NT2/D1 (cell line): ENCODE data around the gene UBE2G1.

Experiments
- DNase-seq: peaks from one replicate; pipeline ENCODE4 v3.0.0-alpha.2; 2011; ENCODE audit warnings: low read depth, low spot score
- H3K27me3 ChIP-seq: 2 replicates; pipeline ENCODE4 v1.6.0; 2011; ENCODE audit warnings: mild to moderate bottlenecking; ENCODE audit not compliant: insufficient read length, insufficient read depth
- H3K36me3 ChIP-seq: 2 replicates; pipeline ENCODE4 v1.6.1; 2011; ENCODE audit warnings: mild to moderate bottlenecking, low read length, mixed read lengths; ENCODE audit not compliant: insufficient read depth, insufficient read length
- H3K4me1 ChIP-seq: 2 replicates; pipeline ENCODE4 v1.5.1; 2011; ENCODE audit not compliant: insufficient read depth, insufficient read length
- H3K4me3 ChIP-seq: 2 replicates; pipeline ENCODE4 v1.5.1; 2011; ENCODE audit warnings: low read depth; ENCODE audit not compliant: insufficient read length
- H3K9ac ChIP-seq: 2 replicates; pipeline ENCODE4 v1.6.0; 2011; ENCODE audit warnings: low read depth; ENCODE audit not compliant: insufficient read length
- H3K9me3 ChIP-seq: 2 replicates; pipeline ENCODE4 v1.5.1; 2011; ENCODE audit warnings: mild to moderate bottlenecking, low read length; ENCODE audit not compliant: insufficient read depth
- SUZ12 ChIP-seq: IDR thresholded peaks from 2 replicates; pipeline ENCODE4 v1.6.1; 2011; ENCODE audit not compliant: insufficient read length, insufficient read depth; ENCODE audit errors: extremely low read depth
- YY1 ChIP-seq: IDR thresholded peaks from 2 replicates; pipeline ENCODE4 v1.6.1; 2011; ENCODE audit not compliant: insufficient read length, insufficient read depth
- ZNF274 ChIP-seq: IDR thresholded peaks from 2 replicates; pipeline ENCODE4 v1.6.1; 2011; ENCODE audit warnings: mild to moderate bottlenecking, low read depth, low read length

UBE2G1 gene

GRCh38 chr17:4332296-4332970 is 34.0 kb downstream of the UBE2G1 start:
- Histone ChIP-seq H3K4me3 (no peak overlapping the region), H3K9me3 (no peaks in the 10 kb centered on the region), H3K27me3 (no peaks in the 10 kb centered on the region), H3K4me1 (peaks cover 4% of the 10 kb centered on the region), H3K36me3 (peaks cover 5% of the 10 kb centered on the region), H3K9ac (no peak overlapping the region)
- TF ChIP-seq SUZ12 (no peak), YY1 (no peak), ZNF274 (no peak)
- DNase-seq: no peak

- Histone ChIP-seq H3K9ac (no peak overlapping the region), H3K27me3 (no peaks in the 10 kb centered on the region), H3K4me3 (no peak overlapping the region), H3K36me3 (peaks cover 7% of the 10 kb centered on the region), H3K4me1 (peaks cover 4% of the 10 kb centered on the region), H3K9me3 (no peaks in the 10 kb centered on the region)
- no peak for DNase-seq
- TF ChIP-seq YY1: no peak
- TF ChIP-seq SUZ12: no peak
- TF ChIP-seq ZNF274: no peak
Observed at GRCh38 chr17:4331614-4332013, 34.9 kb downstream of the UBE2G1 start.

DNA sequence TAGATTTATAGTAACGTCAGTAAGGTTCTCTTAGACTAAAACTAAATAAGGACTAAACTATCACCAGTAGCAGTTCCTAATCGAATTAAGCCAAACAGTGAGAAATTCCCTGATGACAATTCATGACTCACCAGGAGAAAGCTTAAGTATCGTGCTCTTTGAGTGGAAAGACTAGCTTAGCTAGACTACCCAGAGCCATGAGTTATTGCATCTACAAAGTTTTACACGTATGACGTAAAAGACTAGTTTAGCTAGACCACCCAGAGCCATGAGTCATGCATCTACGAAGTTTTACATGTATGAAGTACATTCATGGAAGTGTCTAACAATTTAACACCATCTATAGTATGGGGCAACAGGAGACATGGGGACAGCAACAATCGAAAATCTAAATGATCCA is 36.6 kb downstream of the UBE2G1 start:
- Histone ChIP-seq H3K4me1 (peaks cover 4% of the 10 kb centered on the region), H3K4me3 (no peak overlapping the region), H3K9me3 (peaks cover 9% of the 10 kb centered on the region), H3K9ac (no peak overlapping the region), H3K36me3 (peaks cover 7% of the 10 kb centered on the region), H3K27me3 (no peaks in the 10 kb centered on the region)
- TF ChIP-seq ZNF274: no peak
- TF ChIP-seq SUZ12: no peak
- TF ChIP-seq YY1: no peak
- DNase-seq: no peak

GRCh38 chr17:4327606-4328005 is 38.9 kb downstream of the UBE2G1 start:
- Histone ChIP-seq H3K4me3 (no peak overlapping the region), H3K9ac (no peak overlapping the region), H3K27me3 (no peaks in the 10 kb centered on the region), H3K4me1 (peaks cover 4% of the 10 kb centered on the region), H3K9me3 (peaks cover 9% of the 10 kb centered on the region), H3K36me3 (peaks cover 9% of the 10 kb centered on the region)
- no peak for TF ChIP-seq YY1
- no peak for TF ChIP-seq ZNF274
- no peak for TF ChIP-seq SUZ12
- no peak for DNase-seq

- H3K27me3 ChIP-seq: no peaks in the 10 kb centered on the region
- no peaks in the 10 kb centered on the region for H3K4me1 ChIP-seq
- no peak for DNase-seq
- TF ChIP-seq SUZ12: no peak
- no peak for TF ChIP-seq ZNF274
- no peak for TF ChIP-seq YY1
- peaks cover 11% of the 10 kb centered on the region for H3K36me3 ChIP-seq
- peaks cover 9% of the 10 kb centered on the region for H3K9me3 ChIP-seq
- no peak overlapping the region for H3K4me3 ChIP-seq
- H3K9ac ChIP-seq: no peak overlapping the region
Observed at GRCh38 chr17:4326608-4327007, 39.9 kb downstream of the UBE2G1 start.

- Histone ChIP-seq H3K9ac (no peak overlapping the region), H3K4me3 (no peak overlapping the region), H3K27me3 (no peaks in the 10 kb centered on the region), H3K36me3 (peaks cover 13% of the 10 kb centered on the region), H3K9me3 (peaks cover 9% of the 10 kb centered on the region), H3K4me1 (no peaks in the 10 kb centered on the region)
- DNase-seq: no peak
- TF ChIP-seq YY1: no peak
- no peak for TF ChIP-seq SUZ12
- TF ChIP-seq ZNF274: no peak
Observed at GRCh38 chr17:4326112-4326511, 40.4 kb downstream of the UBE2G1 start.

DNA sequence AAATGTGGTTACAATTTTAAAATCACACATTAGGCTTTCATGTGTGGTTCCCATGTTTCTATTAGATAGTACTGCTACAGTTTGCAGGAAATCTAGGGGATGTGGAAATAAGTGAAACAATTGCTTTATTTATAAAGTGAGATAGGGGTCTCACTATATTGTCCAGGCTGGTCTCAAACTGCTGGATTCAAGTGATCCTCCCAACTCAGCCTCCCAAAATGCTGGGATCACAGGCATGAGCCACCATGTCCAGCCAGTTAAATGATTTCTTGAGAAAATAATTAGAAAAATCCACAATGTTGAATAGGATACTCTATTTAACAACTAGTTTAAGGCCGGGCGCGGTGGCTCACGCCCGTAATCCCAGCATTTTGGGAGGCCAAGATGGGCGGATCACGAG is 42.0 kb downstream of the UBE2G1 start:
- no peak overlapping the region for H3K9ac ChIP-seq
- H3K4me3 ChIP-seq: no peak overlapping the region
- peaks cover 9% of the 10 kb centered on the region for H3K9me3 ChIP-seq
- peaks cover 13% of the 10 kb centered on the region for H3K36me3 ChIP-seq
- no peaks in the 10 kb centered on the region for H3K27me3 ChIP-seq
- TF ChIP-seq ZNF274 (no peak), SUZ12 (no peak), YY1 (no peak)
- no peak for DNase-seq
- no peaks in the 10 kb centered on the region for H3K4me1 ChIP-seq

DNA sequence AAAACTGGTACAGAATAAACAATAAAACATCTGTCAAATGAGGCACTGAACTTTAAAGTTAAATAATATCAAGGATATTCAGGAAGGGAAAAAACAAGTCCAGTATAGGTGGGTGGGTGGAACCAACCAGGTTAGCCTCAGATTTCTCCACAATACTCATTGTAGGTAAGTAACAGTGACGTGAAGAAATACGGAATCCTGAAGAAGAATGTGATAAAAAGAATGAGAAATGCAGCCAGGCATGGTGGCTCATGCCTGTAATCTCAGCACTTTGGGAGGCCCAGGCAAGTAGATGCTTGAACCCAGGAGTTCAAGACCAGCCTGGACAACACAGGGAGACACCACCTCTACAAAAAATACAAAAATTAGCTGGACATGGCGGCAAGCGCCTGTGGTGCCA is 47.3 kb downstream of the UBE2G1 start:
- peaks cover 2% of the 10 kb centered on the region for H3K4me1 ChIP-seq
- no peak overlapping the region for H3K4me3 ChIP-seq
- TF ChIP-seq SUZ12: no peak
- TF ChIP-seq YY1: no peak
- TF ChIP-seq ZNF274: no peak
- H3K36me3 ChIP-seq: peaks cover 6% of the 10 kb centered on the region
- H3K9me3 ChIP-seq: no peaks in the 10 kb centered on the region
- H3K9ac ChIP-seq: no peak overlapping the region
- no peak for DNase-seq
- no peaks in the 10 kb centered on the region for H3K27me3 ChIP-seq
